GM04503 (cell line): Measurements from ENCODE around the gene DBT.

Source experiments
- DNase-seq: peaks from one replicate; pipeline ENCODE4 v3.0.0-alpha.2; 2012; ENCODE audit warnings: low read depth

The DBT gene

GRCh38 chr1:100188617-100189016 lies 61.0 kb downstream of the DBT start:
- DNase-seq: peak; percentile 69

- DNase-seq: no peak
Observed at GRCh38 chr1:100187912-100188311, 61.7 kb downstream of the DBT start.

- no peak for DNase-seq
Observed at GRCh38 chr1:100184536-100184935, 65.1 kb downstream of the DBT start.

GRCh38 chr1:100183370-100183769 lies 66.3 kb downstream of the DBT start:
- no peak for DNase-seq

GRCh38 chr1:100178091-100178490 lies 71.5 kb downstream of the DBT start, which contains the start of gene LRRC39:
LRRC39 (minus strand) TSS chr1:100178256; CDS start chr1:100168516, 9,740 bp downstream.
- DNase-seq: no peak

- no peak for DNase-seq
Observed at GRCh38 chr1:100177295-100178041, 72.2 kb downstream of the DBT start.

GRCh38 chr1:100168051-100168450 lies 81.6 kb downstream of the DBT start:
- no peak for DNase-seq

DNA sequence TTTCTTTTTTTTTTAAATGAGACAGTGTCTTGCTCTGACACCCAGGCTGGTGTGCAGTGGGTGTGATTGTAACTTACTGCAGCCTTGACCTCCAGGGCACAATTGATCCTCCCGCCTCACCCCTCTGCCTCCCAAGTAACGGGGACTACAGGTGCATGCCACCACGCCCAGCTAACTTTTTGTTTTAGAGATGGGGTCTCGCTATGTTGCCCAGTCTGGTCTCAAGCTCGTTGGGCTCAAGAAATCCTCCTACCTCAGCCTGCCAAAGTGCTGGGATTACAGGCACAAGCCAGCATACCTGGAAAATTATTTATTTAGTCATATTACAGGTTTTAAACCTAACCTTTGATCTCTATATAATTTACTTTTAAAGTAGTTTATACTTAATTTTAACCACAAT lies 84.9 kb downstream of the DBT start:
- DNase-seq: no peak

GRCh38 chr1:100164216-100164615 lies 85.4 kb downstream of the DBT start:
- DNase-seq: peak; percentile 57

- DNase-seq: no peak
Observed at GRCh38 chr1:100162881-100163280, 86.8 kb downstream of the DBT start.

GRCh38 chr1:100152271-100152670 lies 97.4 kb downstream of the DBT start:
- DNase-seq: no peak

GRCh38 chr1:100151679-100152078 lies 98.0 kb downstream of the DBT start:
- no peak for DNase-seq

- no peak for DNase-seq
Observed at GRCh38 chr1:100147875-100148274, 101.8 kb downstream of the DBT start.

DNA sequence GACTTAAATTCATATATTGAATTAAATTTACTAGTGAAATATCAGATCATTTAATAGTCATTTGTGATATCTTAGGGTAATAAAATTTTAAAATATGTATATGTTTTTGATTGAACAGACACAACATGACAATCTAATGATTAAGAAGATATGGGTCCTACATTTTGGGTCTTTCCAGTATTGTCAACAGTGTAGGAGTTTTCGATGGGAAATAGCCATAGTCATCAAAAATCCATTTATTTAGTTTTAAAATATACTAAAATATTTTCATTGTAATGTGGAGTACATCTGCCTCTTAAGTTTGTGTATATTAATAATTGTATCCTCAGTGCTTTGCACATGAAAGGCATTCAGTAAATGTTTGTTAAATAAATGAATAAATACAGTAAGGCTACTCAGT lies 102.7 kb downstream of the DBT start:
- no peak for DNase-seq

DNA sequence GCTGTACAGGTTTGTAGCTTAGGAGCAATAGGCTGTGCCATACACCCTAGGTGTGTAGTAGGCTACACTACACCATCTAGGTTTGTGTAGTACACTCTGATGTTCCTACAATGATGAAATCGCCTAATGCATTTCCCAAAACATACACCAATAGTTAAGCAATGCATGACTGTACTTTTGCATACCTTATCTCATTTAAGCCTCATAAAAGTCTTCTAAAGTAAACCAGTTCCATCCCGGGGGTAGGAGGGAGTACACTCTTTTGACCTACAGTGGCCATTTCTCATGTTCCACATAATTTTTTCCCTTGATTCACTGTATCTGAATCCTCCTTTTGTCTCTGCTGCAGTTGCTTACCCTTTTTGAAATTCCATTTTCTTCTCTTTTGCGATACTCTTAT lies 104.5 kb downstream of the DBT start:
- no peak for DNase-seq

GRCh38 chr1:100142343-100142742 lies 107.3 kb downstream of the DBT start:
- DNase-seq: no peak

- DNase-seq: no peak
Observed at GRCh38 chr1:100141192-100141591, 108.4 kb downstream of the DBT start.

GRCh38 chr1:100137602-100138001 lies 112.0 kb downstream of the DBT start:
- DNase-seq: no peak
